NCI-H1417 (cell line): ENCODE measurements around the gene MTREX.
"Not testable (repeated sequence)": the region's sequence is repeated elsewhere in the genome, so short reads cannot be mapped to it uniquely, and the experiment has no call there.

ENCODE experiments used
- DNase-seq, 3 experiments: peaks; one replicate each; lab custom pipeline; 2025; lab: John Stamatoyannopoulos, UW

Gene MTREX

DNA sequence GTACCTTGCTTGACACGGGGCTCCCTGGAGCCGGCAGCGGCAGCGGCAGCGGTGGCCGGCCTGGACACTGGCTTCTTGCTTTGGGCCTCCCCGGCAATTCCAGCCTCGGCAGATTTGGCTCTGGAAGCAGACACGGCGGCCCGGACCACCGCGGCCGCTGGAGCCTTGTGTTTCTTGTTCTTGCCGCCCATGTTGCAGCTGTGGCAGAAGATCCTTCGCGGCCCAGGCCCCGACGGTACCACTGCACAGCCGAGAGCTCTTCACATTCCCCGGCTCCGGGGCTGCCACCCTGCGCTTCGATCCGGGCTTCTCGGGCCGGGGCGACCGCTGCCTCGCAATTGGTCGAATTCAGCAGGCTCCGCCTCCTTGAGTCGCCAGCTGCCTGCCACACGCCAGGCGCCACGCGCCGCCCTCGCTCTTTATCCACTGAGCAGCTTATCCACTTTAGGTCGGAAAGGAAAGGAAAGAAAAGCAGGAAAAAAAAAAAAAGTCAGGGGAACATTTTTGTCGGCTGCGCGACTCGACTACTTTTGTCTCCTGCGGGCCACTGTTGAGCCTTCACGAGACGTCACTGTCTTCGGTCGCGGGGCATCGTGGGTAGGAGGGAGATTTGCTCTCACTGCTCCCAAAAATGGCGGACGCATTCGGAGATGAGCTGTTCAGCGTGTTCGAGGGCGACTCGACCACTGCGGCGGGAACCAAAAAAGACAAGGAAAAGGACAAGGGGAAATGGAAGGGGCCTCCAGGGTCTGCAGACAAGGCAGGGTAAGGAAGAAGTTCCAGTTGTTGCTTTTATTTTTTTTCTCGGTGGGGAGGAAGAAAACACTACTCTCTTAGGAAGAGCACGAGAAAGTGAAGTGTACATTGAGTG is at the start of gene MTREX, which contains the start of gene DHX29:
Gene MTREX (plus strand): TSS at position 607 of the 871 bp plus-strand sequence. CDS start 25 bp downstream, at position 632.
Gene DHX29 (minus strand): TSS at position 312 of the 871 bp plus-strand sequence. CDS start 121 bp downstream, at position 191.
- peak; percentile 93 to 98 (median 96) for DNase-seq

DNA sequence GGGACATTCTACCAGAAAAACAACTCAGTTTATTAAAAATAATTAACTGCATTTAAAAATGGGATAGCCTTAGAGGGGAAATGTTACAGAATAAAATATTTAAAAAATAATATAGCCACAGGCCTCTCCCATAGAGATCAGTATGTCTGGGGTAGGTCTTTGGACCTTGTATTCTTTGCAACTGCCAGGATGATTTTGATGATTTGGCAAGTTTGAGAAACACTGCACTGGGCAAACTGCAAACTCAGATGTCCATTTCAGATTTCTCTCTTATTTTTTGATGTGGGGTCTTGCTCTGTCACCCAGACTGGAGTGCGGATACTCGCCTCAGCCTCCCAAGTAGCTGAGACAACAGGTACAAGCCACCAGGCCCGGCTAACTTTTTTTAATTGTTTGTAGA is 49.5 kb upstream of the MTREX start:
- DNase-seq, result no peak

DNA sequence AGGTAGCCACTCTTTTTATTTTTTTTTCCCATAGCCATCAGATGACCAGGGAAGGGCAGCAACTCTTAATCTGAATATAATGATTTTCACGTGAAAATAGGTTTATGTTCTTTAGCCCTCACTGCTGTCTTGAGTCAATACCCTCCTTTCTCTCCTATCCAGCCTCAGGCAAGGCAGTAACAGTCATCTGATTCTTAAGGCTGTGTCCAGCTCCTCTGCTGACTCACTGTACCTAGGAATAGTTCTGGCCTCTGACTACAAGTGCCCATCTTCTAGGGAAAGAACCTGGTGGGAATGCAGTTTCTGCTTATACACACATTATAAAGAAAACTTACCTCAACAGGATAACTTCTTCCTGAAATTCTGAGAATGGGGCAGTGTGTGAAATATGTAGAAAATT is 31.0 kb upstream of the MTREX start:
- DNase-seq, result no peak

DNA sequence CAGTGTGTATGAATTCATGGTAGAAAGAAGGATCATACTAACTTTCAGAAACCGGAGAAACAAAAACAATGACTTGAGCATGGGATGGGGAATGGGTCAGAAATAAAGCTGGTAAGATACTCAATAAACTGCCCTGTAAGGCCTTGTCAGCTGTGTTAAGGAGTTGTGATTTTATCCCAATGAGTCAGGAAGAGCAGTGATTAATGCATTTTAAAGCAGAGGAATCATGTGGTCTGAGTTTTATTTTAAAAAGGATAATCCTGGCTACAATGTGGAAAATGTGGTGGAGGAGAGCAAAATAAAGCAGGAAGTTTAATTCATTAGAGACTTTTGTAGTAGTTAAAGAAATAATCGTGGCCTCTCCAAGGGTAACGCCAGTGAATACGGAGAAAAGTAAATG is 29.0 kb upstream of the MTREX start:
- DNase-seq, result no peak

DNA sequence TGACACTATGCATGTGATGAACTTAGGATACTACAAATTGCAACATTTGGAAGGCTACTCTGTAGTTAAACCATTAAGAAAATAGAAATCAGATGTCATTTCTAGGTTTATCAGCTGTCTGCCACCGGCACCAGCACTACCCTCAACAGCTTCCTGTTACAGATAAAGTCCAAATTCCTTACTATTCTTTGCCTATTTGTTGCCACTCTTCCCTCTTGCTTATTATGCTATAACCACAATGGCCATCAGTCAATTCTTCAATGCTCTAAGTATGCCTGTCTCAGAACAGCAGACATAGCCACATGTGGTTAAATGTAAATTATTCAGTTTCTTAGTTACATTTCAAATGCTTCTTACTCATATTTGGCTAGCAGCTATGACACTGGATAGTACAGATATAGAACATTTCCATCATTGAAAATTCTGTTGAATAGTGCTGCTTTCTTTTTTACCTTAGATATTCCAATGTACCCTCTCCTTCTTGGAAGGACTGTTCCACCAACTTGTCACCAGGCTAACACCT is 21.3 kb upstream of the MTREX start:
- DNase-seq, result no peak

DNA sequence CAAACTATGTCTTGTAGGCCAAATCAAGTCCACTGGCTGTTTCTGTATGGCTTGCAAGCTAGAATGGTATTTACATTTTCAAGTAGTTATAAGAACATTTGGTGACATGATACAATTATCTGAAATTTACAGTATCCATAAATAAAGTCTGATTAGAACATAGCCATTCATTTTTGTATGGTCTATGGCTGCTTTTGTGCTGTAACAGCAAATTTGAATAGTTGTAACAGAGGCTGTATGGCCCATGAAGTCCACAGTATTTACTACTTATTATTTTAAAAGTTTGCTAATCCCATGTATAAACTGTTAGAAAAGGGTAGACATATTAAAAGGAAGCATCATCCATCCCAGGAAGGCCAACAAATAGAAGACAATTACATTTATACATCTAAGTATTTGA is 18.0 kb upstream of the MTREX start:
- no peak for DNase-seq

DNA sequence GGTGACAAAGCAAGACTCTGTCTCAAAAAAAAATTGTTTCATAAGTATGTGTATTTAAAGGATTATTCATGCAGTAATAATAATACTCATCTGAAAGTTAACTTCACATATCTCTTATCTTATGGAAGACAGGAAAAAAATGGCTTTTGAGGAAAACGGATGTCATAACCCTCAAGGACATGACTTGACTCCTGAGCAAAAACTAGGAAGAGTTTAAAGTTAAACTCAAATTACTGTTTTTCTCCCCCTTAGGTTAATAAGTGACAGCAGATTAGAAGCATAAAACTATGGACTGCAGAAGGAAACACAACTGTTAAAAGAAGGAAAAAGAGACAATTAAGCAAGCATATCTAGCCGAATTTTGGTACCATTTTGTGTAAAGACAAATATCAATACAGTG is 16.8 kb upstream of the MTREX start:
- DNase-seq, result no peak

DNA sequence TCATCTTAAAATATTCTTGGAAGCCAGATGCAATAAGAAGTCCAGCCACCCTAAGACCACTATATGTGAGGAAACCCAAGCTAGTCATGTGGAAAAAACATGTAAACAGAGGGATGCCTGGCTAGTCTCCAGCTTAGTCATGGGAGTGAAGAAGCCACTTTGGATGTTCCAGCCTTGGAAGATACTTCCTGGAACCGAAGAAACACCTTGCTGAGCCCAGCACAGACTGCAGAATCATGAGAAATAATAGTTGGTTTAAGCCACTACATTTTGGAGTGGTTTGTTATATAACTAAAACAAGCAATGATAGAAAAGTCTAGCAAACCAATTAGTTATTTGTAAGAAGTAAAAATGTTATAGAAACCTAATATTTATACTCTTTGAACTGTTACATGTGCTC is 12.9 kb upstream of the MTREX start:
- no peak for DNase-seq

DNA sequence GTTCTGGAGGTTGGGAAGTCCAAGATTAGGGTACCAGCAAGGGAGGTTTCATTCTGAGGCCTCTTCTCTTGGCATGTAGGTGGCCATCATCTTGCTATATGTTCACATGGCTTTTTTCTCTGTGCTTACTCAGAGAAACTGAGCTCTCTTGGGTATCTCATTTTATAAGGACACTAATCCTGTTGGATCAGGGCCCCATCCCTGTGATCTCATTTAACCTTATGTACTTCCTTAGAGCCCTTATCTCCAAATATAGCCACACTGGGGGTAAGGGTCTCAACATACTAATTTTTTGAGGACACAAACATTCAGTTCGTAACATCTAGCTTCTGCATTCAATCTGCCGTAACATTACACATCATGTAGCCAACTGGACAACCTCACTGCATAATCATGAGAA is 6.9 kb upstream of the MTREX start:
- no peak for DNase-seq

DNA sequence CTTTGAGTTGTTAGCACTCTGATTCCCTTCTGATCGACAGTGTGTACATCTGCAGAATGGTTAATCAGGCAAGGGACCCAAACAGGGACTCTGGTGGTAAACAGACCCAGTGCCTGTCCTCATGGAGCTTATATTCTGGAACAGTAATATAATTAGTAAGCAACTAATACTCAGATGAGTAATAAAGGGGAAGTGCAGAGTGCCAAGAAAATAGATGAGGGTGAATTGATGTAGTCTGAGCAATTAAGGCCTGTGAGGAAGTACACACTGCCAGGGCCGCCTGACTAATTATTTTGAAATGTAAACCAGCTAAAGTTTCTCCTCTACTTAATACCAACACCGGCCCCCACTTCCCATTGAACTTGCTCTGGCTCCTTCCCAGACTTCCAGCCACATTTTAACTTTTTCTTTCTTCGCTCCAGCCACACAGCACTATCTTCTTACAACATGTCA is 4.5 kb upstream of the MTREX start:
- no peak for DNase-seq

DNA sequence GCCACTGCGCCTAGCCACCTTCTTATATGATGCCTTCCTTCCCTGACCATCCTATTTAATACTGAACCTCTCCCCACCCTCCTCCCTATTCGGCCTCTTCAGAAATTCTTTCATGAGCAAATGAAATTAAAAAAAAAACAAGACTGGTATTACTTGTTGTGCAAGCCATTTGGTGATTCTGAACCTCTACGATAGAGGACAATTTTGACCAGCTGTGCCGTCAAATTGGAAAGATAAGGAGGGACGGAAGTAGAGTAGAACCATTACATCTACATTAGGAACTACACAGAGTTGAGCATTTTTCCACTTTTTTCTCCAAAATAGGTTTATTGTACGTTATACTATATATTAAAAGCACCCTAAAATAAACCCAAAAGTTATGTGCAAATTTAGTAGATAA is 3.2 kb upstream of the MTREX start:
- DNase-seq, result no peak

DNA sequence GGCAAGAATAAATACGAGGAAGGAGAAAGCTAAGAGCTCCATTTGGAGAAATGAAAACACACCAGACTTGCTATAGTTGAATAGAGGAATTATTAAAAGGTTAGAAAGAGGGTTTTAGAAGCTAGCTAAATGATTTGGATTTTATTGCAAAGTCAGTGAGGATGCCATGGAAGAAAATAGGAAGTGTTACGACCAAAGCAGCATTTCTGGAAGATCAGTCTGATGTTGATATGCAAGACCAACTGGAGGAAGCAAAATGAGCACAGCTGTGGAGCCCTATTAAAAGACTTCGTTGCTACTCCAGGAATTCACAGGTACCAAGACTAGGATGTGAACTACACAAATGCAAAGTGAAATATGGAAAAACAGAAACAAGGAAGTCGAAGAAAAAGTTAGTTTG is 2.4 kb upstream of the MTREX start:
- no peak for DNase-seq

DNA sequence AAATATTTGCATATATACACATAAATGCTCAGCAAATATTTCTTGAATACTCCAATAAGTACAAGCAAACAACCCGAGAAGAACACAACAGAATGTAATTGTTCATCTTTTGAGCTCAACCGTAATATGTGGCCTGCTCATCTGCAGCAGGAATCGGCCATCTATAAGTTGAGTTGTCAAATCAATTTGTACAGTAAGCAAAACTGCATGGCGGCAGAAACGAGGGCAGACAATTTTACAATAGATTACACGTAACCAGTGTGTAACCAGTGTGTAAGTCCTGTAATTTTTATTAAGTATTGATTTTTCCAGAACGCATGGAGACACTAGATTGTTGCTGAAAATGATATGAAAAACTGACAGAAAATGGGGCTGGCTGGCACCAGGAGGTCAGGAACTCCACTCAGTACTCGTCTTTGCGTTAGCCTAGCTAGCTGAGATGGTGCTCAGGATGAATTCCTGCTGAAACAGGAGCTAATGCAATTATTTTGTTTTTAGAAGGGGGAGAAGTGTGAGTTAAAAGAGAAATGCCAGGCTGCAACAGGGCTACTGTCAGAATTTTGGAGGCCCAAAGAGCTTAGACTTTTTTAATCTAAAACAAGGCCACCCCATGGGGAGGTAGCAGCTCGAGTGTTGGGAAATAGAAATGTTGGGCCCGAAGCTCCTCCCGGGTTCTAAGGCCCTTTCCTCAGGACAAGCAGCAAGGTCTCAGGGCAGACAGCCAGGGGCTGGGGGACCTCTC is 977 bp upstream of the MTREX start:
- DNase-seq, result peak in 2 of 3 experiments; percentile 25 to 30

DNA sequence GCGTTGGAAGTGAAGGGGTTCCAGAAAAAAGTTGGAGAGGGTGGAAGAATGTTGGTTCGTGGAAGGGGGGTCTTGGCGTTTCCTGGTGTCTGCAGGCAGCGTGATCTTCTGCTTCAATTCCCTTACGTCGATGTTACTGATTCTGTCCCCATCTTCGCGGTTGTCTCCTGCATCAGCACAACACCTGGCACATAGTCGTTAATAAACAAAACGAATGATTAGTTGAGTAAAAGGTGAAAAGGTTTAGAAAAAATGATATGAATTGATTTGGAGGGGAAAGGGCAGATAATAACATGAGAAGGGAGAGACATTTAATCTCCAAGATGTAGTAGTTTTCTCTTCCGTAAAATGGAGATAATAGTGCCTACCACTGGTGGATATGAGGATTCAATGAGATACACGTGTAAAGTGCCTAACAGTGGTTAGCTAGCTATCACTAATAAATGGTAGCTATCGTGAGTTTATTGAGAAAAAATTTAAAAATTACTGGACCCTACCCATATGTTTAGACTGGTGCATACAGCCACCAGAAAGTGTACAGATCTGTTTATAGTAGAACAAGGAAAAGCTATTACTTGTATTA is 556 bp downstream of the MTREX start:
- DNase-seq, result peak in 2 of 3 experiments; percentile 37 to 56

DNA sequence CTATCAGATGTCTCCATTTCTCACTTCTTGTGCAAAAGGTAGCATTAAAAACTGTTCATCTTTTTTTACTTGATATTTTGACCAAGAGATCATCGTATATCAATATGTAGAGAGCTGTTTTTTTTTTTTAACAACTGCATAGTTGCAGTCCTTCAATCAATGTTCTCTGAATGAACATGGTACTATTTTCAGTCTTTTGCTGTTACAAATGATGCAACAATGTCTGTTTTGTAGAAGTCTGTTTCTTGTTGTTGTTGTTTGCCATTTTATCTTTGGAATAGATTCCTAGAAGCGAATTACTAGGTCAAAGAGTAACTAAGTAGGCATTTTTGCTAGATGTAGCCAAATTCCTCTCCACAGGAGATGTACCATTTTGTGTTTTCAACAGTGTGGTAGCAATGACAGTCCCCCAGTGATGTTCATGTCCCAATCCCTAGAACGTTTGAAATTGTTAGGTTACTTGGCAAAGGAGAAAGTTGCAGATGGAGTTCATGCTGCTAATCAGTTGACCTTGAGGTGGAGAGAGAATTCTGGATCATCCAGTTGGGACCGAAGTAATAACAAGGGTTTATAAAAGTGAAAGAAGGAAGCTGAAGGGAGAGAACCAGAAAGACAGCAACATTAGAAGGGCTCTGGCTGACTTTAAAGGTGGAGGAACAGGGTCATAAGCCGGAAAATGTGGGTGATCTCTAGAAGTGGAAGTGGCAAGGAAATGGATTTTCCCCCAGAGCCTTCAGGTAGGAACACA is 6.3 kb downstream of the MTREX start:
- no peak for DNase-seq

DNA sequence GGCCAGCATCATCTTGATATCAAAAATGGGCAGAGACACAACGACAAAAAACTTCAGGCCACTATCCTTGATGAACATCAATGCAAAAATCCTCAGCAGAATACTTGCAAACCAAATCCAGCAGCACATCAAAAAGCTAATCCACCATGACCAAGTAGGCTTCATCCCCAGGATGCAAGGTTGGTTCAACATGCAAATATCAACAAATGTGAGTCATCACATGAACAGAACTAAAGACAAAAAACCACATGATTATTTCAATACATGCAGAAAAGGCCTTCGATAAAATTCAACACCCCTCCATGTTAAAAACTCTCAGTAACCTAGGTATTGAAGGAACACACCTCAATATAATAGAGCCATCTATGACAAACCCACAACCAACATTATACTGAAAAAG is 8.5 kb downstream of the MTREX start:
- DNase-seq, result no peak

DNA sequence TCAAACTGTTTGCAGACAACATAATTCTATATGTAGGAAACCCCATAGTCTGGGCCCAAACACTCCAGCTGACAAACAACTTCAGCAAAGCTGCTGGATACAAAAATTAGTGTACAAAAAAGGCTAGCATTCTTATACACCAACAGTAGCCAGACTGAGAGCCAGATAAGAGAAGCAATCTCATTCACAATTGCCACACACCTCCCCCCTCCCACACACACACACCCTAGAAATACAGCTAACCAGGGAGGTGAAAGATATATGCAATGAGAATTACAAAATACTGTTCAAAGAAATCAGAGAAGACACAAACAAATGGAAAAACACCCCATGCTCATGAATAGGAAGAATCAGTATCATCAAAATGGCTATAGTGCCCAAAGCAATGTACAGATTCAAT is 9.0 kb downstream of the MTREX start:
- DNase-seq, result no peak

DNA sequence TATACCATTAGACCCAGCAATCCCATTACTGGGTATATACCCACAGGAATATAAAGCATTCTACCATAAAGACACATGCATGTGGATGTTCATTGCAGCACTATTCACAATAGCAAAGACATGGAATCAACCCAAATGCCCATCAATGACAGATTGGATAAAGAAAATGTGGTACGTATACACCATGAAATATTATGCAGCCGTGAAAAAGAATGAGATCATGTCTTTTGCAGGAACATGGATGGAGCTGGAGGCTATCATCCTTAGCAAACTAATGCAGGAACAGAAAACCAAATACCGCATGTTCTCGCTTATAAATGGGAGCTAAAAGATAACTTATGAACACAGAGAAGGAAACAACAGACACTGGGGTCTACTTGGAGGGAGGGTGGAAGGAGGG is 10.4 kb downstream of the MTREX start:
- DNase-seq, result not testable (repeated sequence)

DNA sequence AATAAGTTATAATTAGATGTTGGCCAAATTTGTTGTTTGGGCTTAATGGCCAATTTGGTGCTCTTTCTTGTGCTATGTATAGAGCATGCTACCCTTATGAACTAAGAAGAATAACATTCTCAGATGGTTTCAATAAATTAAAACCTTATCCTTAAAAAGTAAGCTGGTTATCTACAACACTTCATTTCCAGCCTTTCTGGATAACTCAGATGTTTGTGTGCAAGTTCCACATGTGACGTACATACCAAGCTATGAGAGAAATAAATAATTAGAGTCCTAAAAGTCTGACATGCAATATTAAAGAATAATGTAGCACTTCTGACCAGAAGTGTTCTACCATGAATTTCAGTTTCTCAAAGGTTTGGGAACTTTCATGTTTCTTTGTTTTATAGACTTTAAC is 11.7 kb downstream of the MTREX start:
- DNase-seq, result no peak

DNA sequence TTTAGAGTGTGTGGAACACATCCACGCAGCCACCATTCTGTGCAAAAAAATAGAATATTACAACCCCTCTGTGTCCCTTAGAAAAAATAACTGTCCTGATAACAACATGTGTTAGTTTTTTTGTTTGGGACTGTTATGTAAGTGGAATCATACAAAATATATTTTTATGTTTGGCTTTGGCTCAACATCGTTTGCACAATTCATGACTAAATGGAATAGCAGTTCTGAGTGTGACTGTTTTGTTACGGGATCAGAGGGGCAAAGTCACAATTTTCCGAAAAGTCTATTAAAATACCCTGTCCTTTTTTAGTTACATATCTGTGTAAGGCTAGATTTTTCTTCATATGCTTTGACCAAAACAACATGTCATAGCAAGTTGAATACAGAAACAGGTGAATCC is 12.8 kb downstream of the MTREX start:
- no peak for DNase-seq

DNA sequence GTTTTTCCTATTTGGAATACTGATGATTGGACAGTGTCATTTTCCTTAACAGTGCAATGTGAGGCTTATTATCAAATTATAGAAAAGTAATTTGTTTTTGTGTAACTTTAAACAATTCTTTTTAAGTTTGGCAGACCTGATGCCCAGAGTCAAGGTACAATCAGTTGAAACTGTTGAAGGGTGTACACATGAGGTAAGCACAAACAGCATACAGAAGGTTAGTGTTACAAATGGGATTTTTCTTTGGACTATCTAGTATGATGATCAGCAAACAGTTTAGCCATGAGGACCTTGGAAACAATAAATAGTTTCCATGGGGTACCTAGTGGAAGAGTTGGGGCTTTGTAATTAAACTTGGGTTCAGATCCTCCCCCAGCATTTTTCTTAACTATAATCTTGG is 16.2 kb downstream of the MTREX start:
- no peak for DNase-seq
